Measurements from ENCODE around the gene GABBR2.
"Not testable (repeated sequence)": the region's sequence is repeated elsewhere in the genome, so short reads cannot be mapped to it uniquely, and the experiment has no call there.

Gene GABBR2

DNA sequence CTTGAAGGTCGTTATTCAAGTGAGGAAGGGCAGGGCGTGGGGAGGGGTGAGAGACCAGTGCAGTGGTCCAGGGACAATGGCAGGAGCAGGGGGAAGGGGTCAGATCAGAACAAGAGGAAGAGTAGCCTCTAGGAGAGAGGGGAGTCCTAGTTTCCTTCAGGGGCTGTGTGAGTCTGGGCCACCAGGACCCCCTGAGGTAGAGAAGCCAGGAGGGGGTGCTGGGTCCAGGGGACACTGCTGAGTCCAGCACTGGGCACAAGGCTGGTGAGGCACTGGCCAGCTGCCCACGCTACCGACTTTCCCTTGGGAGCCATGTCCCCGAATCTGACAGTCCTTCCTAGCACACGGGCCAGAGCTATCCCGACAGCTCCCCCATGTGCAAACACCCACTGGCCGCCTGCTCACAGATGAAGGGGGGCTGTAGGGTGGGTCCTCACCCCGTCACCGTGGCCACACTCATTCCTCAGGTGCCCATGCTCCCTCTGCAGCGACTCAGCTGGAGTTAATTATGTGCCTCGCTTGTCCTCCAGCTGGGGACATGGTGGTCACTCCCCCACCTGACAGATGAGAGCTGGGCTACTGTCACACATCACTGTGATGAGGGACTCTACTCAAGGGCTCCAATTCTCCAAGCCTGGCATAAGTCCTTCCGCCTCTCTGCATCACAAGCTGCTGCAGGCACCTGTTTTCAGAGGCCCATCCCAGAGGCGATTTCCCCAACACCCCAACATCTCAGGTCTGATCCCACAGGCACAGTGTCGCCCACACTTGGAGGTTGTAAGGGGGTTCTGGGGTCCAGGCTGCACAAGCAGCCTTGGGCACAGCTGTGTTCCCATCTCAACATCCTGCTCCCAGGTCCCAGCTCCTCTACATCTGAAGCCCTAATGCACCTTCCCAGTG, 115.1 kb downstream of the GABBR2 start:
- H3K9me3 Mint-ChIP-seq: no peaks in the 10 kb centered on the region
- no peaks in the 10 kb centered on the region for H3K4me1 Mint-ChIP-seq
- H3K4me3 Mint-ChIP-seq: no peak overlapping the region
- peaks cover 8% of the 10 kb centered on the region for H3K27me3 Mint-ChIP-seq
- no peak for DNase-seq
- ATAC-seq: no peak
- H3K27ac Mint-ChIP-seq: no peak overlapping the region
- no peaks in the 10 kb centered on the region for H3K36me3 Mint-ChIP-seq (ENCODE audit: low read depth)

- Mint-ChIP-seq H3K36me3 (ENCODE audit: low read depth) (no peaks in the 10 kb centered on the region), H3K27ac (no peak overlapping the region), H3K4me1 (no peaks in the 10 kb centered on the region), H3K4me3 (no peak overlapping the region), H3K9me3 (no peaks in the 10 kb centered on the region), H3K27me3 (peaks cover 8% of the 10 kb centered on the region)
- no peak for DNase-seq
- no peak for ATAC-seq
These were observed 117.0 kb downstream of the GABBR2 start for GRCh38 chr9:98591696-98592095.

- H3K36me3 Mint-ChIP-seq (ENCODE audit: low read depth): no peaks in the 10 kb centered on the region
- no peak for DNase-seq
- ATAC-seq: no peak
- H3K27me3 Mint-ChIP-seq: peaks cover 8% of the 10 kb centered on the region
- no peaks in the 10 kb centered on the region for H3K9me3 Mint-ChIP-seq
- no peak overlapping the region for H3K4me3 Mint-ChIP-seq
- no peaks in the 10 kb centered on the region for H3K4me1 Mint-ChIP-seq
- H3K27ac Mint-ChIP-seq: no peak overlapping the region
These were observed 118.6 kb downstream of the GABBR2 start for GRCh38 chr9:98590101-98590500.

DNA sequence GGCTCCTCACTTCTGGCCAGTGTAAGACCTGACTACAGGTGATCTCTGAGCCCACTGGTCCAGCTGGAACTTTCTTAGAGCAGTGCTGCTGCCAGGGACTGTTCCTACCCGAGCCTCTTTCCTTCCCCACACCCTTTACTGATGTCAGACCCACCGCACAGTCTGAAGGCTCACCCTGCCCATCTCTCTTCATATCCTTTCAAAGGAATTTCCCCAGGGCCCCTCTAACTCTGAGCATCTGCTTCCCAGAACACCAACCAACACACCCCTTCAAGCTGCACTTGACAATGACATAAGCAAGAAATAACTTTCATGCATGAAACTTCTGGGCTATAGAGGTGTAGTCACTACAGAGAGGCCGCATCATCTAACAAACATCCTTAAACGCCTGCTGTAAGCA, 119.6 kb downstream of the GABBR2 start:
- ATAC-seq: no peak
- no peak for DNase-seq
- Mint-ChIP-seq H3K9me3 (no peaks in the 10 kb centered on the region), H3K4me3 (no peak overlapping the region), H3K36me3 (ENCODE audit: low read depth) (no peaks in the 10 kb centered on the region), H3K27ac (no peak overlapping the region), H3K4me1 (peaks cover 2% of the 10 kb centered on the region), H3K27me3 (peaks cover 14% of the 10 kb centered on the region)

GRCh38 chr9:98584853-98585438, 123.8 kb downstream of the GABBR2 start:
- H3K4me3 Mint-ChIP-seq; H3K27ac Mint-ChIP-seq; H3K4me1 Mint-ChIP-seq; H3K9me3 Mint-ChIP-seq; DNase-seq; H3K36me3 Mint-ChIP-seq (ENCODE audit: low read depth); ATAC-seq: not testable (repeated sequence)
- H3K27me3 Mint-ChIP-seq: peaks cover 32% of the 10 kb centered on the region

DNA sequence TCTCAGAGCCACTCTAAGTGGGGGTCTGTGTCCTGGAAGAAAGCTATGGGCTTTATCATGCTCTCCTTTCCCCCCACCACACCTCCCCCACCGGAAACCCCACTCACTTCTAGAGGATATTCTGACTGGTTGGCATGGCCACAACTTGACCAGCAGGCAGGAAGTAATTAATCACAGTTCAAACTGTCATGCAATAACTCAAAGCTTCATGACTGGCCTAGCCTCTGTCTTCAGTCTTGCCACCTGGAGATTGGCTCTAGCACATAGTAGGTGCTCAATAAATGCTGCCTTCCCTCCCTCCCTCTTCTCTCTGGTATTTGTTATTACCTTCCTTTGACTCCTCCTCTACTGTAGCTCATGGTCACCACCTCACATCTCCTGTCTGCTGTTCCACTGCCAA, 124.7 kb downstream of the GABBR2 start:
- Mint-ChIP-seq H3K4me3 (no peak overlapping the region), H3K36me3 (ENCODE audit: low read depth) (no peaks in the 10 kb centered on the region), H3K4me1 (peaks cover 2% of the 10 kb centered on the region), H3K9me3 (no peaks in the 10 kb centered on the region), H3K27ac (no peak overlapping the region), H3K27me3 (peaks cover 30% of the 10 kb centered on the region)
- peak; percentile 5 for DNase-seq
- ATAC-seq: peak; percentile 54

GRCh38 chr9:98583417-98583816, 125.3 kb downstream of the GABBR2 start:
- H3K27me3 Mint-ChIP-seq: peaks cover 34% of the 10 kb centered on the region
- H3K36me3 Mint-ChIP-seq (ENCODE audit: low read depth): no peaks in the 10 kb centered on the region
- no peaks in the 10 kb centered on the region for H3K9me3 Mint-ChIP-seq
- DNase-seq (no peak), ATAC-seq (no peak)
- H3K4me3 Mint-ChIP-seq: no peak overlapping the region
- peaks cover 2% of the 10 kb centered on the region for H3K4me1 Mint-ChIP-seq
- H3K27ac Mint-ChIP-seq: no peak overlapping the region

DNA sequence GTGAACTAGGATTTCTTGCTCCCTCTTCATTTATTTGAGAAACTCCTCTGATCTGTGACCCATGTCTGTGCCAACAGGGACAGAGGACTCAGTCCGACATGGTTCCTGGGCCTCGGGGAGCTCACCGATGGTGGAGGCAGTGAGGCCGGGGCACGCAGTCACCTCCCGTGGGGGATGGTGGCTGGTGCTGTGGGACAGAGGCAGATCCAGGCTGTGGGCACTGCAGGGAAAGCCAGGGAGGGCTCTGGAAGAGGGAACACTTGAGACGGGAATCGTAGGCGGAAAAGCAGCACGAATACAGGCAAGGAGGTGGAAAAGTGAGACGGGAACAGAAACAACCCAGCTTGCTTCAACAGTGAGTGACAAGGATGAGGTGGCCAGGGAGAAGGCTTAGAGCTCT, 127.8 kb downstream of the GABBR2 start:
- no peak for DNase-seq
- no peak for ATAC-seq
- Mint-ChIP-seq H3K36me3 (ENCODE audit: low read depth) (no peaks in the 10 kb centered on the region), H3K27ac (no peak overlapping the region), H3K9me3 (peaks cover 5% of the 10 kb centered on the region), H3K27me3 (peaks cover 56% of the 10 kb centered on the region), H3K4me3 (no peak overlapping the region), H3K4me1 (peaks cover 8% of the 10 kb centered on the region)

DNA sequence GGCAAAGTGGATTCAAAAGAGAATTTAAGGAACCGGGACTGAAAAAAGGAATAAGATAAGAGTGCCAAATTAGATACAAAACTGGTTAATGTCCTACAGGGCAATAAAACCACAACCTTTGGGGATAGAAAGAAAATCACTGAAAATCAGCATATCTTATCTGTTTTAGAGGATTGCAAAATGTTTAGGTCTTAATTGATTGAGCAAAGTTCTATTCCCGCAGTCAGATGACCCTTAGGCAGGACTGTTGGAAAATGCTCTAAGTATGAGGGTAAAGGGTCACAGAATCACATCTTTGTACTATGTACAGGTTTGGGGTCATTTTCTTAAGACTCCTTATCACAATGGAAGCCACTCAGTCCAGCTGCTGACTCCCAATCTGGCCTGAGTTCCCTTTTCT, 129.0 kb downstream of the GABBR2 start:
- Mint-ChIP-seq H3K27ac (no peak overlapping the region), H3K27me3 (peaks cover 63% of the 10 kb centered on the region), H3K36me3 (ENCODE audit: low read depth) (no peaks in the 10 kb centered on the region), H3K4me3 (no peak overlapping the region), H3K4me1 (peaks cover 20% of the 10 kb centered on the region), H3K9me3 (peaks cover 5% of the 10 kb centered on the region)
- ATAC-seq: no peak
- no peak for DNase-seq

GRCh38 chr9:98577446-98577845, 131.3 kb downstream of the GABBR2 start:
- no peak overlapping the region for H3K4me3 Mint-ChIP-seq
- peak overlapping the region; percentile 1 for H3K27ac Mint-ChIP-seq
- DNase-seq: no peak
- H3K27me3 Mint-ChIP-seq: peaks cover 57% of the 10 kb centered on the region
- peaks cover 5% of the 10 kb centered on the region for H3K9me3 Mint-ChIP-seq
- peaks cover 18% of the 10 kb centered on the region for H3K4me1 Mint-ChIP-seq
- ATAC-seq: no peak
- no peaks in the 10 kb centered on the region for H3K36me3 Mint-ChIP-seq (ENCODE audit: low read depth)

DNA sequence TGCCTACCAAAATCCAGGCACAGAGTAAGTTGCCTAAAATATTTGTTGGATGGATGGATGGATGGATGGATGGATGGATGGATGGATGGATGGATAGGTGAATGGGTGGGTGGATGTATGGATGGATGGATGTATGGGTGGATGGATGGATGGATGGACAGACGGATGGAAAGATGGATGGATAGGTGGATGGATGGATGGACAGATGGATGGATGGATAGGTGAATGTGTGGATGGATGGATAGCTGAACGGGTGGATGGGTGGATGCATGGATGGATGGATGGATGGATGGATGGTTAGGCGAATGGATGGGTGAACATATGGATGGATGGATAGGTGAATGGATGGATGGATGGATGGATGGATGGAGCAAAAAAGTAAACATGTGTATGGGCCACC, 131.9 kb downstream of the GABBR2 start:
- Mint-ChIP-seq H3K27me3 (peaks cover 57% of the 10 kb centered on the region), H3K27ac (no peak overlapping the region), H3K9me3 (peaks cover 5% of the 10 kb centered on the region), H3K36me3 (ENCODE audit: low read depth) (no peaks in the 10 kb centered on the region), H3K4me1 (peaks cover 18% of the 10 kb centered on the region), H3K4me3 (no peak overlapping the region)
- no peak for ATAC-seq
- DNase-seq: no peak

DNA sequence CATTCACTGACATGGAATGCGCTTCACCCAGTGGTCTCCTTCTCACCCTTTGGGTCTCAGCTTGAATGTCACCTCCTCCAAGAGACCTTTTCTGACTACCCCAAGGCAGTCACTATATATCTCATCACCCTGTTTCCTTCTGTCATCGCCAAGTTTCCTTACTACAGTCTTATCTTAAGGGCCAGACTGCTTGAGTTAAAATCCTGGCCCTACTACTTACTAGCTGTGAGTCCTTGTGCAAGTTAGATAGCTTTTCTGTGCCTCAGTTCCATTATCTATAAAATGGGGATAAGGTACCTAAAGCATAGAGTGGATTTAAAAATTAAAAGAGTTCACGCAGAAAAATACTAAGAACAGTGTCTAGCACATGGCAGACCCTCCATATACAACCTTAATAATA, 132.4 kb downstream of the GABBR2 start:
- Mint-ChIP-seq H3K9me3 (peaks cover 5% of the 10 kb centered on the region), H3K36me3 (ENCODE audit: low read depth) (no peaks in the 10 kb centered on the region), H3K27me3 (peaks cover 60% of the 10 kb centered on the region), H3K27ac (peak overlapping the region; percentile 83), H3K4me1 (peaks cover 18% of the 10 kb centered on the region), H3K4me3 (peak overlapping the region; percentile 39)
- DNase-seq: no peak
- ATAC-seq: peak; percentile 38

- H3K36me3 Mint-ChIP-seq (ENCODE audit: low read depth): no peaks in the 10 kb centered on the region
- peak overlapping the region; percentile 39 for H3K4me3 Mint-ChIP-seq
- peak overlapping the region; percentile 83 for H3K27ac Mint-ChIP-seq
- peak; percentile 73 for ATAC-seq
- peaks cover 18% of the 10 kb centered on the region for H3K4me1 Mint-ChIP-seq
- H3K9me3 Mint-ChIP-seq: peaks cover 5% of the 10 kb centered on the region
- DNase-seq: peak; percentile 50
- peaks cover 55% of the 10 kb centered on the region for H3K27me3 Mint-ChIP-seq
These were observed 133.1 kb downstream of the GABBR2 start for GRCh38 chr9:98575379-98576346.

DNA sequence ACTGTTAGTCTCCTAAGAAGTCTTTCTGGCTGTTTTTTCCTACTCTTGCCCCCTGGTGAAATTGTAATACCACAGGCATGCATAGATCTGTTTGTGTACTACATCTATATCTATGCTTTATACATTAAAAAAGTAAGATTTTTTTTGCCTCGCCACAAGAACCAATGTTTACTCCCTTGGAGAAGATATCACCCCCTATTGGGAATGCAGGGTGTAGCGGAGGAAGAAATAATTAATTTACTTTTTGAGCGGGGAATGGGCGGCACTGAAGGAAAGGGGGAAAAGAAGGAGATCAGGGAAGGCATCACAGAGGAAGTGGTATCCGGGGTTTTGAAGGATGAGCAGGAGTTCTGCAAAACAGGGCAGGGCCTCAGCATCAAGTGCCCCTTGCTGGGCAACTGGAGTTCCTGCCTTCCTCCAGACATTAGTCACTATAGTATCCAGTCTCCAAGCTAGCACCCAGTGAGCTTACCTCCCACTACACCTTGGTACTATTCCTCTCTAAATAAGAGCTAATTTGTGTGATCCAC, 134.9 kb downstream of the GABBR2 start:
- DNase-seq (no peak), ATAC-seq (no peak)
- H3K27me3 Mint-ChIP-seq: peaks cover 47% of the 10 kb centered on the region
- no peaks in the 10 kb centered on the region for H3K36me3 Mint-ChIP-seq (ENCODE audit: low read depth)
- H3K9me3 Mint-ChIP-seq: peaks cover 5% of the 10 kb centered on the region
- peaks cover 18% of the 10 kb centered on the region for H3K4me1 Mint-ChIP-seq
- H3K27ac Mint-ChIP-seq: no peak overlapping the region
- H3K4me3 Mint-ChIP-seq: no peak overlapping the region

All from activated naive CD8-positive, alpha-beta T cell treated with anti-CD3 and anti-CD28 coated beads, Interleukin-2, amount 50 U/mL, for 24 hours (primary cell).